ENCODE measurements around the gene DYNC1I1. TPM values are rescaled to one million over a fixed set of nuclear protein-coding genes. Genes with fewer than 3 reads are reported as not detected.

DYNC1I1 gene
- total and polyA plus RNA-seq, 2 of the 13 experiments (the other 11 are each of a cell fraction or from before 2014, with no cell fraction given): not detected

DNA sequence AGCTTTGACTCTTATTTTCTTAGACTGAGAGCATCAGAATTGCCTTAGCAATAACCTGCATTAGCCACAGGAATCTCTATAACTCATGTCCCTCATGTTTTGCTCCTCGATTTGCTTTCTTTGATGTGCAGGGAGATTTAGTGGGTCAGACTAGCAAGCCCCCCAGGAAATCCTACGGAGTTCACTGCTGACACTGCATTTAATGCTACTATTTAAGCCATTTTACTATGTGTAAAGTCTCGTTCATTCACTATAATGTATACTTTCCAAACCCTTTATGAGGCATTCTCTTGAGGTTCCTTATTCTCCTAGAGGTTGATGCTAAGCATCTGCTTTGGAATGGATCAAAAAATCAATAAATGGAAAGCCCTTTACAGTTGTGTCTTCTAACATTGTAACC lies 28.4 kb downstream of the DYNC1I1 start:
- no peak overlapping the region for H2AFZ ChIP-seq (ENCODE audit: low read length)
- H3K27ac ChIP-seq (ENCODE audit: extremely low read length, insufficient read depth, low read length): no peak overlapping the region
- H3K79me2 ChIP-seq (ENCODE audit: insufficient read depth, low read length): no peaks in the 10 kb centered on the region
- H3K27me3 ChIP-seq (ENCODE audit: control insufficient read depth in 1 of 2, insufficient read depth in 2 of 2, low read length in 2 of 2): no peaks in the 10 kb centered on the region
- FAIRE-seq (no peak), ATAC-seq (no peak), DNase-seq (ENCODE audit: low spot score) (no peak)
- intact Hi-C loops (cut with micrococcal nuclease; ENCODE audit: unreplicated experiment) (no loop called here), in situ Hi-C loops (cut with HindIII; ENCODE audit: extremely low pct_ligation_motif_present, low pct_unique_long_range_greater_than_20kb) (no loop called here)
- H3K4me2 ChIP-seq (ENCODE audit: low read depth, low read length): no peak overlapping the region
- no peak for TF ChIP-seq ZNF180 (CRISPR knock-in tag; IDR thresholded peaks at IDR 0.05; ENCODE audit: borderline replicate concordance, low read depth)
- peak; percentile 40 to 51; a peak in 3 of 4 replicates for TF ChIP-seq MAFK (conservative IDR thresholded peaks at IDR 0.05 in 1 of 2, IDR thresholded peaks at IDR 0.05 in 1 of 2; ENCODE audit: low read length in 2 of 2)
- no peaks in the 10 kb centered on the region for H4K20me1 ChIP-seq (ENCODE audit: insufficient read depth, low read length)
- no TSS peak for BruUV-seq (replicated peaks)
- POLR2A ChIA-PET: no interaction called here
- CTCF ChIA-PET (ENCODE audit: low intra/inter-chr PET ratio, low total read pairs): no interaction called here
- WGBS (ENCODE audit: low lambda C conversion rate): 5% methylated on average over 3 of the region's 3 CpGs
- no peaks in the 10 kb centered on the region for H3K36me3 ChIP-seq (replicated peaks in 1 of 2; ENCODE audit: control insufficient read depth in 1 of 2, insufficient read depth in 2 of 2, low read length in 2 of 2)
- no peak overlapping the region for H3K9ac ChIP-seq (ENCODE audit: insufficient read depth, low read depth, low read length)
- H3K4me1 ChIP-seq (ENCODE audit: insufficient read depth, low read length): no peaks in the 10 kb centered on the region
- no peaks in the 10 kb centered on the region for H3K9me3 ChIP-seq (ENCODE audit: low read length)
- H3K4me3 ChIP-seq (replicated peaks in 1 of 3; ENCODE audit: insufficient read depth in 1 of 3, low read depth in 2 of 3, low read length in 3 of 3): no peak overlapping the region

DNA sequence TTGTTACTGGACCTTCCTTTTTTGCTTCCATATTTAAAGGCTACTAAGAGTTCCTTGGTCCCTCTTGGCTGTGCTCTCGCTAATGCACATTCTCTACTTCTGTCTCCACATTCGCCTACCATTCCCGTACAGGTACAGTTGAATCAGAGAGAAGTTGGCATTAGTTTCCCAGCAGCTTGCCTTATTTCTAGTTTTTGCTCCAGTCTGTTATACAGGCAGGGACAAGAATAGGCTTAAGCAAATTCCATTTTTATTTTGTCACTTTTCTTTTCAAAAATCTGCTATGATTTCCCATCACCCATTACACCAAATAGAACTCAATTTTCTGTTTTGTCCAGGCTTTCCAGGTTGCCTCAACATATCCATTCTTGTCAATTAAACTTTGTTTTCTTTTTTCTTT lies 29.9 kb downstream of the DYNC1I1 start:
- POLR2A ChIA-PET: no interaction called here
- WGBS (ENCODE audit: low lambda C conversion rate): 62% methylated on average over 3 of the region's 3 CpGs
- no peak overlapping the region for H2AFZ ChIP-seq (ENCODE audit: low read length)
- no peak for TF ChIP-seq NFIC (IDR thresholded peaks at IDR 0.05; ENCODE audit: low read length)
- TF ChIP-seq RFX3 (CRISPR knock-in tag; IDR thresholded peaks at IDR 0.05): no peak
- no peak for TF ChIP-seq RFX5 (IDR thresholded peaks at IDR 0.05; ENCODE audit: low read depth, low read length)
- TF ChIP-seq SMARCC2 (IDR thresholded peaks at IDR 0.05): no peak
- TF ChIP-seq ZHX1 (CRISPR knock-in tag; IDR thresholded peaks at IDR 0.05; ENCODE audit: low read depth): no peak
- no peak for TF ChIP-seq ZNF337 (CRISPR knock-in tag; IDR thresholded peaks at IDR 0.05; ENCODE audit: borderline replicate concordance, low read depth)
- no peak for TF ChIP-seq ZNF34 (CRISPR knock-in tag; IDR thresholded peaks at IDR 0.05; ENCODE audit: borderline replicate concordance)
- TF ChIP-seq SRSF4 (IDR thresholded peaks at IDR 0.05; ENCODE audit: low read depth, low read length, poor library complexity, severe bottlenecking): no peak
- TF ChIP-seq ZNF720 (CRISPR knock-in tag; IDR thresholded peaks at IDR 0.05): no peak
- TF ChIP-seq PREB (CRISPR knock-in tag; IDR thresholded peaks at IDR 0.05): no peak
- TF ChIP-seq FOXP4 (CRISPR knock-in tag; IDR thresholded peaks at IDR 0.05): no peak
- TF ChIP-seq ZNF816 (CRISPR knock-in tag; IDR thresholded peaks at IDR 0.05; ENCODE audit: borderline replicate concordance): no peak

More for the DNA sequence above, 29.9 kb downstream of the DYNC1I1 start:
- CTCF ChIA-PET (ENCODE audit: low intra/inter-chr PET ratio, low total read pairs): no interaction called here
- Histone ChIP-seq H3K36me3 (replicated peaks in 1 of 2; ENCODE audit: control insufficient read depth in 1 of 2, insufficient read depth in 2 of 2, low read length in 2 of 2) (no peaks in the 10 kb centered on the region), H3K27ac (ENCODE audit: extremely low read length, insufficient read depth, low read length) (no peak overlapping the region), H3K27me3 (ENCODE audit: control insufficient read depth in 1 of 2, insufficient read depth in 2 of 2, low read length in 2 of 2) (no peaks in the 10 kb centered on the region), H3K79me2 (ENCODE audit: insufficient read depth, low read length) (no peaks in the 10 kb centered on the region), H3K9me3 (ENCODE audit: low read length) (no peaks in the 10 kb centered on the region), H3K9ac (ENCODE audit: insufficient read depth, low read depth, low read length) (no peak overlapping the region), H3K4me1 (ENCODE audit: insufficient read depth, low read length) (no peaks in the 10 kb centered on the region), H3K4me3 (replicated peaks in 1 of 3; ENCODE audit: insufficient read depth in 1 of 3, low read depth in 2 of 3, low read length in 3 of 3) (no peak overlapping the region), H3K4me2 (ENCODE audit: low read depth, low read length) (no peak overlapping the region), H4K20me1 (ENCODE audit: insufficient read depth, low read length) (no peaks in the 10 kb centered on the region)
- ATAC-seq: no peak
- intact Hi-C loops (cut with micrococcal nuclease; ENCODE audit: unreplicated experiment) (no loop called here), in situ Hi-C loops (cut with HindIII; ENCODE audit: extremely low pct_ligation_motif_present, low pct_unique_long_range_greater_than_20kb) (no loop called here)
- no peak for FAIRE-seq
- BruUV-seq (replicated peaks): no TSS peak
- DNase-seq (ENCODE audit: low spot score): no peak

All from HepG2 (cell line).